Gastroesophageal sphincter (tissue), 3 donors: ENCODE data around the gene CHRNE.

Experiments
- POLR2A ChIP-seq, 2 donors: fragments of 450-650 bp; IDR thresholded peaks; one replicate each; pipeline ENCODE4 v1.6.1; 2017; ENCODE audit warnings: antibody characterized with exemption in 2 of 2, mild to moderate bottlenecking in 2 of 2, moderate library complexity in 1 of 2
- POLR2AphosphoS5 ChIP-seq: sonication (generic); formaldehyde crosslinking; IDR thresholded peaks from one replicate; pipeline ENCODE4 v1.6.1; 2017; ENCODE audit warnings: antibody characterized with exemption
- TF ChIP-seq, protein P1 (sequence below), 4 experiments: fragments of 200-600 bp in 2 of 4; fragments of 450-650 bp in 2 of 4; sonication (generic) in 1 of 4; IDR thresholded peaks; one replicate each; pipeline ENCODE4 v1.5.1; 2017 to 2019; ENCODE audit warnings: antibody characterized with exemption in 4 of 4, mild to moderate bottlenecking in 2 of 4, moderate library complexity in 2 of 4

GRCh38 chr17:4897198-4897687 lies 5.7 kb downstream of the CHRNE start:
- TF ChIP-seq, protein P1, sequence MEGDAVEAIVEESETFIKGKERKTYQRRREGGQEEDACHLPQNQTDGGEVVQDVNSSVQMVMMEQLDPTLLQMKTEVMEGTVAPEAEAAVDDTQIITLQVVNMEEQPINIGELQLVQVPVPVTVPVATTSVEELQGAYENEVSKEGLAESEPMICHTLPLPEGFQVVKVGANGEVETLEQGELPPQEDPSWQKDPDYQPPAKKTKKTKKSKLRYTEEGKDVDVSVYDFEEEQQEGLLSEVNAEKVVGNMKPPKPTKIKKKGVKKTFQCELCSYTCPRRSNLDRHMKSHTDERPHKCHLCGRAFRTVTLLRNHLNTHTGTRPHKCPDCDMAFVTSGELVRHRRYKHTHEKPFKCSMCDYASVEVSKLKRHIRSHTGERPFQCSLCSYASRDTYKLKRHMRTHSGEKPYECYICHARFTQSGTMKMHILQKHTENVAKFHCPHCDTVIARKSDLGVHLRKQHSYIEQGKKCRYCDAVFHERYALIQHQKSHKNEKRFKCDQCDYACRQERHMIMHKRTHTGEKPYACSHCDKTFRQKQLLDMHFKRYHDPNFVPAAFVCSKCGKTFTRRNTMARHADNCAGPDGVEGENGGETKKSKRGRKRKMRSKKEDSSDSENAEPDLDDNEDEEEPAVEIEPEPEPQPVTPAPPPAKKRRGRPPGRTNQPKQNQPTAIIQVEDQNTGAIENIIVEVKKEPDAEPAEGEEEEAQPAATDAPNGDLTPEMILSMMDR (IDR thresholded peaks at IDR 0.05), result no peak
- TF ChIP-seq POLR2A (IDR thresholded peaks at IDR 0.05), result no peak
- no peak for TF ChIP-seq POLR2AphosphoS5
